ENCODE results near the gene RAB36. TPM values are rescaled to one million over a fixed set of nuclear protein-coding genes. Genes with fewer than 3 reads are reported as not detected.

RAB36 gene
- total RNA-seq, 1 experiment from 2014 or later = 1.4 TPM

DNA sequence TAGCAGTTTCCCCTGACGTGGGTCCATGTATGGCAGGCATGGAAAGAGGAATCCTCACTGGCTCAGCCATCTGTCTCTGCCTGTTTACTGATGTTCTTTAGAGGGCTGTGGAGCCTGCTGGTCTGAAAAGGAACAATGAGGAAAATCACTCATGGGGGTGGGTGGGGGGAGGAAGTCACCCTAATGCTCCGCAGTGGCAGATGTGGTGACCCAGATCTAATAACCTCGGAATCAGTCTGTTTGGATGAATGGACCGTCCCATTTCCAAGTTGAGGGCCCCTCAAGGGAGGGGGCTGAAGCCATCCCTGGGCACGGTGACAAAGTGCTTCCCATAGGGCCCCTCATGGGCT lies 39.5 kb downstream of the RAB36 start:
- H4K5ac ChIP-seq (ENCODE audit: insufficient read length, low read depth, low read length) = no peak overlapping the region
- peaks cover 56% of the 10 kb centered on the region; the same call in 1 of the 2 replicates for H3K79me2 ChIP-seq (ENCODE audit: insufficient read depth, low read length)
- H3K9me3 ChIP-seq (ENCODE audit: control insufficient read depth, low read depth, low read length) = no peaks in the 10 kb centered on the region
- H2BK15ac ChIP-seq (ENCODE audit: low read depth, low read length) = no peak overlapping the region
- H3K9ac ChIP-seq (ENCODE audit: extremely low read depth, insufficient read length, low read length) = no peak overlapping the region
- no CpG with 5 or more reads among the region's 5 CpGs for WGBS (ENCODE audit: extremely low coverage, insufficient read length, low lambda C conversion rate)
- no peak overlapping the region for H3K27ac ChIP-seq (ENCODE audit: insufficient read length, low read depth, low read length)
- H2AFZ ChIP-seq (ENCODE audit: low read length) = no peak overlapping the region
- H2BK5ac ChIP-seq (ENCODE audit: insufficient read length, low read length) = no peak overlapping the region
- H3K56ac ChIP-seq (ENCODE audit: insufficient read length, low read depth, low read length) = no peak overlapping the region
- peaks cover 9% of the 10 kb centered on the region for H3K79me1 ChIP-seq (ENCODE audit: insufficient read depth, low read depth, low read length, poor library complexity, severe bottlenecking)
- H2BK20ac ChIP-seq (ENCODE audit: low read depth, low read length, poor library complexity, severe bottlenecking) = no peak overlapping the region
- no peak overlapping the region for H4K91ac ChIP-seq (ENCODE audit: insufficient read length, low read depth, low read length)
- Mint-ChIP-seq H3K27me3 (ENCODE audit: low read depth) (peaks cover 7% of the 10 kb centered on the region), H3K27ac (no peak overlapping the region), H3K36me3 (ENCODE audit: insufficient read depth in 1 of 3, low read depth in 3 of 3) (peaks cover 19 to 50% (median 37%) of the 10 kb centered on the region in 3 experiments), H3K9me3 (no peaks in the 10 kb centered on the region; a peak in 1 of 5 replicates), H3K4me1 (peaks cover 59 to 73% of the 10 kb centered on the region in 2 experiments), H3K4me3 (peak overlapping the region; percentile 43 to 57)
- H2AK5ac ChIP-seq (ENCODE audit: insufficient read length, low read length) = no peak overlapping the region
- H3K14ac ChIP-seq (ENCODE audit: insufficient read depth, low read length) = no peak overlapping the region
- peaks cover 11% of the 10 kb centered on the region; the same call in 1 of the 2 replicates for H3K4me1 ChIP-seq (ENCODE audit: insufficient read depth, low read length)
- TF ChIP-seq, protein P1, sequence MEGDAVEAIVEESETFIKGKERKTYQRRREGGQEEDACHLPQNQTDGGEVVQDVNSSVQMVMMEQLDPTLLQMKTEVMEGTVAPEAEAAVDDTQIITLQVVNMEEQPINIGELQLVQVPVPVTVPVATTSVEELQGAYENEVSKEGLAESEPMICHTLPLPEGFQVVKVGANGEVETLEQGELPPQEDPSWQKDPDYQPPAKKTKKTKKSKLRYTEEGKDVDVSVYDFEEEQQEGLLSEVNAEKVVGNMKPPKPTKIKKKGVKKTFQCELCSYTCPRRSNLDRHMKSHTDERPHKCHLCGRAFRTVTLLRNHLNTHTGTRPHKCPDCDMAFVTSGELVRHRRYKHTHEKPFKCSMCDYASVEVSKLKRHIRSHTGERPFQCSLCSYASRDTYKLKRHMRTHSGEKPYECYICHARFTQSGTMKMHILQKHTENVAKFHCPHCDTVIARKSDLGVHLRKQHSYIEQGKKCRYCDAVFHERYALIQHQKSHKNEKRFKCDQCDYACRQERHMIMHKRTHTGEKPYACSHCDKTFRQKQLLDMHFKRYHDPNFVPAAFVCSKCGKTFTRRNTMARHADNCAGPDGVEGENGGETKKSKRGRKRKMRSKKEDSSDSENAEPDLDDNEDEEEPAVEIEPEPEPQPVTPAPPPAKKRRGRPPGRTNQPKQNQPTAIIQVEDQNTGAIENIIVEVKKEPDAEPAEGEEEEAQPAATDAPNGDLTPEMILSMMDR (conservative IDR thresholded peaks at IDR 0.05) = no peak
- no peak for DNase-seq
- H3K18ac ChIP-seq (ENCODE audit: insufficient read length, low read depth, low read length) = no peak overlapping the region
- H4K8ac ChIP-seq (replicated peaks; ENCODE audit: insufficient read length, low read depth, low read length) = no peak overlapping the region
- no peak overlapping the region for H2BK120ac ChIP-seq (ENCODE audit: low read depth, low read length, poor library complexity, severe bottlenecking)
- H3K23ac ChIP-seq (ENCODE audit: insufficient read length, low read depth, low read length) = no peak overlapping the region
- no peak overlapping the region for H2BK12ac ChIP-seq (ENCODE audit: insufficient read length, low read depth, low read length)
- no peaks in the 10 kb centered on the region; the same call in 1 of the 2 replicates for H3K27me3 ChIP-seq (ENCODE audit: insufficient read depth, low read length)
- H4K20me1 ChIP-seq (ENCODE audit: control insufficient read depth, insufficient read depth, insufficient read length) = peaks cover 2% of the 10 kb centered on the region
- no peak overlapping the region for H3K4me2 ChIP-seq (ENCODE audit: insufficient read depth, insufficient read length, low read length)
- H3K23me2 ChIP-seq (ENCODE audit: insufficient read length, low read depth, low read length, poor library complexity, severe bottlenecking) = peaks cover 21% of the 10 kb centered on the region
- H3T11ph ChIP-seq (ENCODE audit: low read length) = no peak overlapping the region
- H3K4ac ChIP-seq (ENCODE audit: low read depth, low read length) = no peak overlapping the region
